Activated naive CD4-positive, alpha-beta T cell treated with anti-CD3 and anti-CD28 coated beads, Interleukin-2, amount 10 ng/mL, durations not matched to agents 7 days and 5 days (primary cell): ENCODE measurements around the gene DACT2.

ENCODE experiments used
- CTCF ChIA-PET: fragments of 350-600 bp; sonication (Branson Sonifier 250); formaldehyde crosslinking; loops from one replicate; lab custom pipeline; 2021; ENCODE audit warnings: antibody characterized with exemption; lab: Charles Lee
- DNase-seq: peaks from one replicate; pipeline ENCODE4 v3.0.0-alpha.2; 2020
- H3K27ac Mint-ChIP-seq: one replicate; pipeline ENCODE4 v1.8.0; 2021; ENCODE audit warnings: mild to moderate bottlenecking, moderate library complexity, mixed read lengths
- H3K27me3 Mint-ChIP-seq: one replicate; pipeline ENCODE4 v1.8.0; 2021; ENCODE audit warnings: mild to moderate bottlenecking, mixed read lengths
- H3K36me3 Mint-ChIP-seq: one replicate; pipeline ENCODE4 v1.8.0; 2021; ENCODE audit warnings: mixed read lengths
- H3K4me1 Mint-ChIP-seq: one replicate; pipeline ENCODE4 v1.8.0; 2021; ENCODE audit warnings: mixed read lengths
- H3K4me3 Mint-ChIP-seq: one replicate; pipeline ENCODE4 v1.8.0; 2021; ENCODE audit warnings: mild to moderate bottlenecking, moderate library complexity, mixed read lengths
- H3K9me3 Mint-ChIP-seq: one replicate; pipeline ENCODE4 v1.8.0; 2021; ENCODE audit warnings: mixed read lengths

Gene DACT2

GRCh38 chr6:168280020-168280898 lies 39.3 kb downstream of the DACT2 start:
- CTCF ChIA-PET, result no interaction called here
- H3K27me3 Mint-ChIP-seq, result peaks cover 12% of the 10 kb centered on the region
- no peaks in the 10 kb centered on the region for H3K4me1 Mint-ChIP-seq
- no peak overlapping the region for H3K4me3 Mint-ChIP-seq
- DNase-seq, result no peak
- no peak overlapping the region for H3K27ac Mint-ChIP-seq
- no peaks in the 10 kb centered on the region for H3K36me3 Mint-ChIP-seq
- peaks cover 3% of the 10 kb centered on the region for H3K9me3 Mint-ChIP-seq

GRCh38 chr6:168279403-168279935 lies 40.1 kb downstream of the DACT2 start:
- Mint-ChIP-seq H3K4me3 (no peak overlapping the region), H3K36me3 (no peaks in the 10 kb centered on the region), H3K9me3 (no peaks in the 10 kb centered on the region), H3K27ac (no peak overlapping the region), H3K27me3 (peaks cover 16% of the 10 kb centered on the region), H3K4me1 (no peaks in the 10 kb centered on the region)
- DNase-seq, result no peak
- CTCF ChIA-PET, result no interaction called here

GRCh38 chr6:168278904-168279303 lies 40.7 kb downstream of the DACT2 start:
- Mint-ChIP-seq H3K27me3 (peaks cover 19% of the 10 kb centered on the region), H3K9me3 (no peaks in the 10 kb centered on the region), H3K4me1 (no peaks in the 10 kb centered on the region), H3K36me3 (no peaks in the 10 kb centered on the region), H3K27ac (no peak overlapping the region), H3K4me3 (no peak overlapping the region)
- CTCF ChIA-PET, result no interaction called here
- no peak for DNase-seq

- H3K27me3 Mint-ChIP-seq, result peaks cover 27% of the 10 kb centered on the region
- H3K27ac Mint-ChIP-seq, result no peak overlapping the region
- no peak overlapping the region for H3K4me3 Mint-ChIP-seq
- H3K9me3 Mint-ChIP-seq, result no peaks in the 10 kb centered on the region
- no peaks in the 10 kb centered on the region for H3K4me1 Mint-ChIP-seq
- CTCF ChIA-PET, result no interaction called here
- H3K36me3 Mint-ChIP-seq, result no peaks in the 10 kb centered on the region
- DNase-seq, result no peak
Observed at GRCh38 chr6:168277274-168277669, 42.3 kb downstream of the DACT2 start.

GRCh38 chr6:168276576-168277273 lies 42.9 kb downstream of the DACT2 start:
- H3K27me3 Mint-ChIP-seq, result peaks cover 27% of the 10 kb centered on the region

GRCh38 chr6:168275168-168275567 lies 44.4 kb downstream of the DACT2 start:
- Mint-ChIP-seq H3K36me3 (no peaks in the 10 kb centered on the region), H3K4me3 (no peak overlapping the region), H3K27ac (no peak overlapping the region), H3K9me3 (no peaks in the 10 kb centered on the region), H3K4me1 (no peaks in the 10 kb centered on the region), H3K27me3 (peaks cover 25% of the 10 kb centered on the region)
- DNase-seq, result no peak
- CTCF ChIA-PET, result no interaction called here

More at GRCh38 chr6:168276576-168277273, 42.9 kb downstream of the DACT2 start:
- H3K4me1 Mint-ChIP-seq, result no peaks in the 10 kb centered on the region
- CTCF ChIA-PET, result no interaction called here
- no peak for DNase-seq
- no peaks in the 10 kb centered on the region for H3K9me3 Mint-ChIP-seq
- H3K4me3 Mint-ChIP-seq, result no peak overlapping the region
- H3K36me3 Mint-ChIP-seq, result no peaks in the 10 kb centered on the region
- no peak overlapping the region for H3K27ac Mint-ChIP-seq

GRCh38 chr6:168274037-168274952 lies 45.3 kb downstream of the DACT2 start:
- H3K4me3 Mint-ChIP-seq, result no peak overlapping the region
- no peaks in the 10 kb centered on the region for H3K36me3 Mint-ChIP-seq
- CTCF ChIA-PET, result no interaction called here
- H3K27me3 Mint-ChIP-seq, result peaks cover 25% of the 10 kb centered on the region
- DNase-seq, result no peak
- no peaks in the 10 kb centered on the region for H3K4me1 Mint-ChIP-seq
- H3K27ac Mint-ChIP-seq, result no peak overlapping the region
- H3K9me3 Mint-ChIP-seq, result no peaks in the 10 kb centered on the region

GRCh38 chr6:168273441-168274036 lies 46.0 kb downstream of the DACT2 start:
- no peaks in the 10 kb centered on the region for H3K4me1 Mint-ChIP-seq
- H3K27me3 Mint-ChIP-seq, result peaks cover 25% of the 10 kb centered on the region
- H3K4me3 Mint-ChIP-seq, result no peak overlapping the region
- no peaks in the 10 kb centered on the region for H3K36me3 Mint-ChIP-seq
- H3K9me3 Mint-ChIP-seq, result no peaks in the 10 kb centered on the region
- H3K27ac Mint-ChIP-seq, result no peak overlapping the region
- CTCF ChIA-PET, result no interaction called here
- no peak for DNase-seq

GRCh38 chr6:168272415-168273325 lies 46.9 kb downstream of the DACT2 start:
- Mint-ChIP-seq H3K27me3 (peaks cover 25% of the 10 kb centered on the region), H3K4me3 (no peak overlapping the region), H3K27ac (no peak overlapping the region), H3K9me3 (no peaks in the 10 kb centered on the region), H3K4me1 (no peaks in the 10 kb centered on the region), H3K36me3 (no peaks in the 10 kb centered on the region)
- CTCF ChIA-PET, result no interaction called here
- DNase-seq, result no peak

GRCh38 chr6:168270274-168271172 lies 49.1 kb downstream of the DACT2 start:
- Mint-ChIP-seq H3K36me3 (no peaks in the 10 kb centered on the region), H3K9me3 (no peaks in the 10 kb centered on the region), H3K4me3 (no peak overlapping the region), H3K27ac (no peak overlapping the region), H3K4me1 (no peaks in the 10 kb centered on the region), H3K27me3 (peaks cover 18% of the 10 kb centered on the region)
- no peak for DNase-seq
- CTCF ChIA-PET, result no interaction called here

GRCh38 chr6:168269455-168270243 lies 49.9 kb downstream of the DACT2 start:
- Mint-ChIP-seq H3K4me3 (no peak overlapping the region), H3K27me3 (peaks cover 13% of the 10 kb centered on the region), H3K36me3 (no peaks in the 10 kb centered on the region), H3K27ac (no peak overlapping the region), H3K4me1 (no peaks in the 10 kb centered on the region), H3K9me3 (no peaks in the 10 kb centered on the region)
- DNase-seq, result no peak
- CTCF ChIA-PET, result no interaction called here

GRCh38 chr6:168268755-168269154 lies 50.8 kb downstream of the DACT2 start:
- Mint-ChIP-seq H3K36me3 (no peaks in the 10 kb centered on the region), H3K27me3 (peaks cover 8% of the 10 kb centered on the region), H3K27ac (no peak overlapping the region), H3K9me3 (no peaks in the 10 kb centered on the region), H3K4me1 (no peaks in the 10 kb centered on the region), H3K4me3 (no peak overlapping the region)
- CTCF ChIA-PET, result no interaction called here
- DNase-seq, result no peak
